GM12891 (cell line): ENCODE results near the gene ITGA8.

Experiments
- PAX5 ChIP-seq: IDR thresholded peaks from 2 replicates; pipeline ENCODE4 v1.6.1; 2011; ENCODE audit warnings: low read length, moderate library complexity, mild to moderate bottlenecking; ENCODE audit not compliant: insufficient read depth, severe bottlenecking
- POLR2A ChIP-seq: IDR thresholded peaks from 2 replicates; pipeline ENCODE4 v1.6.1; 2011; ENCODE audit warnings: low read depth, low read length, control low read depth
- TAF1 ChIP-seq: IDR thresholded peaks from 2 replicates; pipeline ENCODE4 v1.6.1; 2011; ENCODE audit warnings: low read depth, low read length, control low read depth

- TF ChIP-seq TAF1 (no peak), POLR2A (no peak), PAX5 (no peak)
These were observed 232.3 kb downstream of the ITGA8 start for GRCh38 chr10:15487376-15487775.
